GM21825 (cell line): ENCODE data around the gene CNST.
A peak's percentile ranks its signal among the peaks of the same experiment; 100 is the strongest.
"Not testable (repeated sequence)": the region's sequence is repeated elsewhere in the genome, so short reads cannot be mapped to it uniquely, and the experiment has no call there.

Experiments used
- ATAC-seq: cut with Tn5 transposase; IDR thresholded peaks from one replicate; pipeline ENCODE4 v1.9.1; 2021; ENCODE audit warnings: mild to moderate bottlenecking, moderate library complexity; ENCODE audit not compliant: unreplicated experiment

The CNST gene

GRCh38 chr1:246554201-246554600 lies 12.1 kb upstream of the CNST start:
- ATAC-seq = no peak

- ATAC-seq = no peak
These were observed 8.2 kb upstream of the CNST start for GRCh38 chr1:246558041-246558440.

GRCh38 chr1:246559310-246559709 lies 6.9 kb upstream of the CNST start:
- ATAC-seq = no peak

GRCh38 chr1:246560833-246561232 lies 5.4 kb upstream of the CNST start:
- not testable (repeated sequence) for ATAC-seq

- ATAC-seq = no peak
These were observed 1.2 kb upstream of the CNST start for GRCh38 chr1:246564839-246565750.

- ATAC-seq = peak; percentile 1
These were observed 517 bp upstream of the CNST start for GRCh38 chr1:246565751-246566127.

- peak; percentile 17 for ATAC-seq
These were observed 773 bp downstream of the CNST start for GRCh38 chr1:246566813-246567645.

- no peak for ATAC-seq
These were observed 1.5 kb downstream of the CNST start for GRCh38 chr1:246567646-246568235.

GRCh38 chr1:246569248-246570238 lies 3.3 kb downstream of the CNST start:
- ATAC-seq = no peak

GRCh38 chr1:246571309-246571708 lies 5.1 kb downstream of the CNST start:
- ATAC-seq = not testable (repeated sequence)

GRCh38 chr1:246571953-246572352 lies 5.7 kb downstream of the CNST start:
- no peak for ATAC-seq

- ATAC-seq = no peak
These were observed 6.5 kb downstream of the CNST start for GRCh38 chr1:246572785-246573184.

GRCh38 chr1:246573491-246573890 lies 7.2 kb downstream of the CNST start:
- ATAC-seq = no peak

GRCh38 chr1:246576709-246577032 lies 10.4 kb downstream of the CNST start:
- no peak for ATAC-seq

- no peak for ATAC-seq
These were observed 10.9 kb downstream of the CNST start for GRCh38 chr1:246577082-246577719.

GRCh38 chr1:246577720-246578106 lies 11.5 kb downstream of the CNST start:
- no peak for ATAC-seq

GRCh38 chr1:246579818-246580217 lies 13.6 kb downstream of the CNST start:
- ATAC-seq = peak; percentile 58

GRCh38 chr1:246580497-246581370 lies 14.5 kb downstream of the CNST start:
- ATAC-seq = no peak
